Measurements from ENCODE around the gene DLST. TPM values are rescaled to one million over a fixed set of nuclear protein-coding genes. Genes with fewer than 3 reads are reported as not detected.

Gene DLST
- total RNA-seq, 1 donor from 2014 or later, result 58.6 TPM

GRCh38 chr14:74892745-74893144 is 11.0 kb downstream of the DLST start:
- TF ChIP-seq CTCF (conservative IDR thresholded peaks at IDR 0.05; ENCODE audit: low read depth, low read length), result no peak
- H3K4me3 ChIP-seq (ENCODE audit: low read depth, low read length), result no peak overlapping the region
- DNase-seq (ENCODE audit: low read depth), result no peak

- no peak for DNase-seq (ENCODE audit: low read depth)
- TF ChIP-seq CTCF (conservative IDR thresholded peaks at IDR 0.05; ENCODE audit: low read depth, low read length), result no peak
- no peak overlapping the region for H3K4me3 ChIP-seq (ENCODE audit: low read depth, low read length)
Observed at GRCh38 chr14:74893614-74894091, 11.9 kb downstream of the DLST start.

GRCh38 chr14:74896400-74896799 is 14.7 kb downstream of the DLST start:
- no peak for TF ChIP-seq CTCF (conservative IDR thresholded peaks at IDR 0.05; ENCODE audit: low read depth, low read length)
- no peak overlapping the region for H3K4me3 ChIP-seq (ENCODE audit: low read depth, low read length)
- no peak for DNase-seq (ENCODE audit: low read depth)

GRCh38 chr14:74897642-74898041 is 15.9 kb downstream of the DLST start:
- no peak for TF ChIP-seq CTCF (conservative IDR thresholded peaks at IDR 0.05; ENCODE audit: low read depth, low read length)
- no peak overlapping the region for H3K4me3 ChIP-seq (ENCODE audit: low read depth, low read length)
- DNase-seq (ENCODE audit: low read depth), result no peak

- DNase-seq (ENCODE audit: low read depth), result no peak
- TF ChIP-seq CTCF (conservative IDR thresholded peaks at IDR 0.05; ENCODE audit: low read depth, low read length), result no peak
- H3K4me3 ChIP-seq (ENCODE audit: low read depth, low read length), result no peak overlapping the region
Observed at GRCh38 chr14:74898083-74898482, 16.4 kb downstream of the DLST start.

GRCh38 chr14:74898694-74899093 is 17.0 kb downstream of the DLST start:
- H3K4me3 ChIP-seq (ENCODE audit: low read depth, low read length), result no peak overlapping the region
- TF ChIP-seq CTCF (conservative IDR thresholded peaks at IDR 0.05; ENCODE audit: low read depth, low read length), result no peak
- no peak for DNase-seq (ENCODE audit: low read depth)

- TF ChIP-seq CTCF (conservative IDR thresholded peaks at IDR 0.05; ENCODE audit: low read depth, low read length), result no peak
Observed at GRCh38 chr14:74902941-74903705, 21.4 kb downstream of the DLST start.

More at GRCh38 chr14:74902941-74903705, 21.4 kb downstream of the DLST start:
- no peak overlapping the region for H3K4me3 ChIP-seq (ENCODE audit: low read depth, low read length)
- no peak for DNase-seq (ENCODE audit: low read depth)
